ENCODE results near the gene FRMPD2. TPM values are rescaled to one million over a fixed set of nuclear protein-coding genes. Genes with fewer than 3 reads are reported as not detected.

FRMPD2 gene
- total and polyA plus RNA-seq, 2 donors (not counting 3 experiments of a cell fraction or from before 2014, with no cell fraction given): 0.42 TPM; not detected in 1

DNA sequence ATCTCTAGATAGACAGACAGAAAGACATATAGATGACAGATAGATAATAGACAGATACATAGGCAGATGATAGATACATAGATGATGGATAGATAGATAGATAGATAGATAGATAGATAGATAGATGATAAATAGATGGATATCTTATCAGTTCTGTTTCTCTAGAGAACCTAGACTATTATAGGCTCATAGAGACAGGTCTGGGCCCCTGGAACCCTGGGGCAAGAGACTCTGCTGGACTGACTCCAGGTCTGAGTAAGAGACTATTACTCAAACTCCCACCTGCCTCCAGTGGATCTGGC, 58.3 kb downstream of the FRMPD2 start:
- Histone ChIP-seq H3K27ac (ENCODE audit: insufficient read depth, low read depth, low read length) (no peak overlapping the region), H3K4me3 (replicated peaks in 1 of 3; ENCODE audit: insufficient read depth in 1 of 3, low read depth in 1 of 3, low read length in 3 of 3) (no peak overlapping the region), H2AFZ (ENCODE audit: low read depth, low read length) (no peak overlapping the region), H3K4me1 (ENCODE audit: control insufficient read depth, extremely low read depth, insufficient read depth, low read length) (no peaks in the 10 kb centered on the region), H4K20me1 (replicated peaks; ENCODE audit: control insufficient read depth, extremely low read depth, insufficient read depth, low read length) (no peaks in the 10 kb centered on the region), H3K36me3 (ENCODE audit: control insufficient read depth in 2 of 2, extremely low read depth in 1 of 2, insufficient read depth in 2 of 2, low read length in 2 of 2) (no peaks in the 10 kb centered on the region), H3K4me2 (ENCODE audit: insufficient read depth, low read length) (no peak overlapping the region), H3K9me1 (replicated peaks; ENCODE audit: control insufficient read depth, extremely low read depth, insufficient read depth, low read length) (no peaks in the 10 kb centered on the region), H3K9ac (replicated peaks; ENCODE audit: extremely low read depth, insufficient read depth, low read length) (no peak overlapping the region), H3K79me2 (ENCODE audit: control insufficient read depth, insufficient read depth, low read length) (no peaks in the 10 kb centered on the region), H3K9me3 (replicated peaks; ENCODE audit: control insufficient read depth, insufficient read depth, low read length) (no peaks in the 10 kb centered on the region), H3K27me3 (ENCODE audit: control insufficient read depth in 2 of 2, insufficient read depth in 2 of 2, low read length in 2 of 2) (peaks cover 3% of the 10 kb centered on the region in 2 experiments)
- no TSS peak for BruUV-seq (replicated peaks)
- no peak for FAIRE-seq
- dilution Hi-C loops (cut with MboI; ENCODE audit: extremely low pct_ligation_motif_present, low sequenced_read_pairs) (no loop called here), intact Hi-C loops (cut with micrococcal nuclease) (loop anchor here (5.0 kb wide), 1 partner anchor 36 kb away; no protein-coding TSS in a partner anchor)
- TF ChIP-seq, protein P1, sequence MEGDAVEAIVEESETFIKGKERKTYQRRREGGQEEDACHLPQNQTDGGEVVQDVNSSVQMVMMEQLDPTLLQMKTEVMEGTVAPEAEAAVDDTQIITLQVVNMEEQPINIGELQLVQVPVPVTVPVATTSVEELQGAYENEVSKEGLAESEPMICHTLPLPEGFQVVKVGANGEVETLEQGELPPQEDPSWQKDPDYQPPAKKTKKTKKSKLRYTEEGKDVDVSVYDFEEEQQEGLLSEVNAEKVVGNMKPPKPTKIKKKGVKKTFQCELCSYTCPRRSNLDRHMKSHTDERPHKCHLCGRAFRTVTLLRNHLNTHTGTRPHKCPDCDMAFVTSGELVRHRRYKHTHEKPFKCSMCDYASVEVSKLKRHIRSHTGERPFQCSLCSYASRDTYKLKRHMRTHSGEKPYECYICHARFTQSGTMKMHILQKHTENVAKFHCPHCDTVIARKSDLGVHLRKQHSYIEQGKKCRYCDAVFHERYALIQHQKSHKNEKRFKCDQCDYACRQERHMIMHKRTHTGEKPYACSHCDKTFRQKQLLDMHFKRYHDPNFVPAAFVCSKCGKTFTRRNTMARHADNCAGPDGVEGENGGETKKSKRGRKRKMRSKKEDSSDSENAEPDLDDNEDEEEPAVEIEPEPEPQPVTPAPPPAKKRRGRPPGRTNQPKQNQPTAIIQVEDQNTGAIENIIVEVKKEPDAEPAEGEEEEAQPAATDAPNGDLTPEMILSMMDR (IDR thresholded peaks at IDR 0.05; ENCODE audit: extremely low read depth in 1 of 2, insufficient read depth in 1 of 2, low read depth in 1 of 2, low read length in 2 of 2): no peak
- no peak for TF ChIP-seq GATA2 (IDR thresholded peaks at IDR 0.05; ENCODE audit: insufficient read depth, insufficient read length, low read depth, low read length)
- no peak for TF ChIP-seq JUN (IDR thresholded peaks at IDR 0.05; ENCODE audit: borderline replicate concordance, insufficient read depth, insufficient read length, low read depth)
- TF ChIP-seq FOS (IDR thresholded peaks at IDR 0.05; ENCODE audit: borderline replicate concordance, insufficient read depth, low read length): no peak
- no peak for TF ChIP-seq EZH2 (IDR thresholded peaks at IDR 0.05; ENCODE audit: borderline replicate concordance, low read depth, low read length, severe bottlenecking)
- TF ChIP-seq, protein P2, sequence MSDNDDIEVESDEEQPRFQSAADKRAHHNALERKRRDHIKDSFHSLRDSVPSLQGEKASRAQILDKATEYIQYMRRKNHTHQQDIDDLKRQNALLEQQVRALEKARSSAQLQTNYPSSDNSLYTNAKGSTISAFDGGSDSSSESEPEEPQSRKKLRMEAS (IDR thresholded peaks at IDR 0.05; ENCODE audit: insufficient read depth, insufficient read length): no peak
- TF ChIP-seq POLR2AphosphoS5 (IDR thresholded peaks at IDR 0.05; ENCODE audit: insufficient read depth, low read depth, low read length): no peak
- TF ChIP-seq POLR2A (IDR thresholded peaks at IDR 0.05; ENCODE audit: low read depth, low read length): no peak
- DNase-seq (ENCODE audit: low read depth, low spot score): no peak
- CTCF ChIA-PET: interaction anchor here (1.2 to 4.4 kb wide), 4 partner anchors 27 to 229 kb away, joined by 3 to 31 read pairs (median 3); no protein-coding TSS in a partner anchor
- POLR2A ChIA-PET: no interaction called here

Data from endothelial cell of umbilical vein (primary cell).